Sigmoid colon (tissue), 4 donors: ENCODE data around the gene OR2A7.
"Not testable (repeated sequence)": the region's sequence is repeated elsewhere in the genome, so short reads cannot be mapped to it uniquely, and the experiment has no call there.

Source experiments
- CTCF ChIP-seq, 4 experiments: fragments of 450-650 bp in 3 of 4; fragments of 200-600 bp in 1 of 4; IDR thresholded peaks; one replicate each; pipeline ENCODE4 v1.5.1; 2016 to 2019; ENCODE audit warnings: antibody characterized with exemption in 4 of 4, mild to moderate bottlenecking in 3 of 4, moderate library complexity in 2 of 4
- EP300 ChIP-seq, 4 donors: sonication (generic); formaldehyde crosslinking; IDR thresholded peaks; one replicate each; pipeline ENCODE4 v1.6.1; 2017; ENCODE audit warnings: antibody characterized with exemption in 4 of 4
- POLR2A ChIP-seq, 2 donors: fragments of 450-650 bp; IDR thresholded peaks; one replicate each; pipeline ENCODE4 v1.6.1; 2016; ENCODE audit warnings: antibody characterized with exemption in 2 of 2, mild to moderate bottlenecking in 2 of 2, moderate library complexity in 2 of 2
- POLR2AphosphoS5 ChIP-seq, 4 donors: sonication (generic); formaldehyde crosslinking; IDR thresholded peaks; one replicate each; pipeline ENCODE4 v1.6.1; 2017; ENCODE audit warnings: antibody characterized with exemption in 4 of 4

- TF ChIP-seq POLR2AphosphoS5, CTCF, EP300, POLR2A (IDR thresholded peaks at IDR 0.05): not testable (repeated sequence)
Measured at GRCh38 chr7:144311872-144312469, 47.4 kb upstream of the OR2A7 start, which contains the start of gene OR2A1.
